GM21381 (cell line): Measurements from ENCODE around the gene CYB5R2.

Experiments
- ATAC-seq: cut with Tn5 transposase; IDR thresholded peaks from one replicate; pipeline ENCODE4 v1.9.1; 2021; ENCODE audit warnings: mild to moderate bottlenecking, moderate library complexity; ENCODE audit not compliant: unreplicated experiment

Gene CYB5R2

DNA sequence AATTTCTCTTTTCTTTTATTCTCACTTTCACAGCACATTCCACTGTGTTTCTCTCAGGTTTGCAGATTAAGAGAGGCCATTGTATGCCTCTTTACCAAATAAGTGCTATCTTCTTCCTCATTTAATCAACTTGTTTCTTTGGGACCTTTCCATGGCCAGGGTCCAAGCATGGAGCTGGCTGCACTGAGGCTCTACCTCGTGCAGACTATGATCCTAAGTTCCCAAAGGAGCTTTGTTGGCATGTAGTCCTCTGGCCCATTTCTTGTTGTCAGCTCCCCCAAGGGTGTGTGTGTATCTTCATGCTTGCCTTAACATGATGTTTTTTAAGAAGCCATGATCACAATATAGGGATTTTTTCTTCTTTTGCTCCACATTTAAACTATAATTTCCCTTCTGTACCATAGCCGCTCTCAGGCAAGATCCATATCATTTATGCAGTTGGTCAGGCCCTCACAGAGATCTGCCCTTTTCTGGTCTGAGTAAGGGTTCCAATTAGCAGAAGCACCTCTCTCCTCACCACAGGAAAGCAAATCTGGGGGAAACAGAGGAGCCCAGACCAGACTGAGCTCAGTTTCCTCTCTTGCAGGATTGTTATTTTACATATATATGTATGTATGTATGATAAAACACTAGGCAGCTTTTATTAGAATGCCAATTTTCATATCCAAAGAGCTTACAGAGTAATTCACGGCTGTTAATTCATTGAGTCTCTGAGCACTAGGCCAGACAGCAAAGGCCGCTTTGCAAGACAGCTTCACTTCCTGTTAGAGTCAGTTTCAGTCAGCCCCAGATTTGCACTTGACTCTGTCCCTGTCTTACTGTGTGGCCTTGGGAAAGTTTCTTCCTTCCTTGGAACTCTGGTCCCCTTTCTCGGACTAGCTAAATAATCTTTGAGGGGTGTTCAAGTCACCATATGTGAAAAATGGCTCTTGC, 34.3 kb downstream of the CYB5R2 start:
- ATAC-seq: peak; percentile 53

- ATAC-seq: no peak
Observed at GRCh38 chr11:7637447-7638157, 35.7 kb downstream of the CYB5R2 start.

DNA sequence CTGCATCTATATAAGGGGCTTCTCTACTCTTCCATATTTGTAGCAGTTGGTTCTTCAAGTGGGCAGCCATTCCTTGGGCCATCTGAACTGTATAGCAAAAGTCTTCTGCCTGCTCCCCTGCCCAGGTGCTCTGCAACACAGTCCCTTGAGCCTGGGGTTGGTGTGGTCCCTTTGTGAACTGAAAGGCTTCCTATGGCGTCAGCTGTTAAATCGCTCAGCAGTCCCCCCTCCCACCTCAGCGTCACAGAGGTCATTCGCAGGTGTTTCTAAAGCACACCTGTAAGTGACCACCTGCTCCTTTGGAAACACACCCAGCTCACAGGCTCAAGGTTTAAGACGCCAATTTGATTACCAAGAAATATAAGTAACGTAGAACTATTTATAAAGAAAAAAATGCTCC, 37.0 kb downstream of the CYB5R2 start:
- no peak for ATAC-seq

DNA sequence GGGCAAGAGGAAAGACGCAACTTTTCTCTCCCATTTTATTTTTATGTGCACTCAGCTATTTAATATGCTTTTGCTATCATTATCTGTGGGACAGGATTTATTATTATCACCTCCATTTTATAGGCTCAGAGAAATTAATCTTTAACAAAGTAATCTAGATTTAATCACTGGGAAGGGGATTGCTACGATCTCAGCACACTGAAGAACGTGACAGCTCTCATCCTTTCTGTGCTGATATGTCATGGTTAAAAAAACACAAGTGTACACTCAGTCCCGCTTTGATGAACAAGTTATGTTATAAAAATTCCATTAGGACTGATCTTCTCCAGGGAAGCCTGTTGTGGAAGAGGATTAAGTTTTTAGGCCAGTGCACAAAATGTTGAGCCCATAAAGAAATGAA, 37.6 kb downstream of the CYB5R2 start:
- no peak for ATAC-seq

DNA sequence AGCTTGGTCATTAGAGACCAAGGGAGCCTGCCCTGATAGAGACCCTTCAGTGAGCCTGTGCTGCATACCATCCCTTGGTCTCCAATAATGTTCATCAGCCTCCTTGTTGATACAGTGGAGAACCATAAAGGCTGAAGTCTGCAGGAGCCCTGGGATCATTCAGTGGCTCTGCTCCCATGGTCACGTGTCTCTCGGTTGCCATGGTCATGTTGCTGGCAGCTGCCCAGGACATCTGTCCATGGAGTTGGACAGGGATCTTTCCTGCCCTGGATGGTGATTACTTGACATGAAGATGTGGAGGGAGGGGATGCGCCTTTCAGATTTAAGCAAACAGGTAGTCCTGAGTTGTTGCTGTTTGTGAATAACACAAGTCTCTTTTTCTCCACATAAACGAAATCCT, 38.2 kb downstream of the CYB5R2 start:
- no peak for ATAC-seq

GRCh38 chr11:7632211-7632610, 41.1 kb downstream of the CYB5R2 start:
- ATAC-seq: no peak

DNA sequence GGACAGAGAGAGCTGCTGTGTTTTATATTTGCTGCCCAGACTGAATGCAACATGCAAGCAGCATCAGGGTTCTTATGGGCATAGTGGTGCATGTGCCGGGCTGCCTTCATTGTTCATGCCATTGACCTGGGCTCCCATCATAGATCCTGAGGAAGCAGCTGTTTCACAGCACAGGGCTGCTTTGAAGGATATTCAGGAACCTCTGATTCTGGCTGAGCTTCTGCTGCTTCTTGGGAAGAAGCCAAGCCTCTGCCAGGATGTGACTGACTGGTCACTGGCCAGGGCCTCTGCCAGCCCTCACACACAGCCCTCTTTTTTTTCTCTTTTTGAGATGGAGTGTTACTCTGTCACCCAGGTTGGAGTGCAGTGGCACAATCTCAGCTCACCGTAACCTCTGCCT, 43.3 kb downstream of the CYB5R2 start:
- ATAC-seq: no peak

DNA sequence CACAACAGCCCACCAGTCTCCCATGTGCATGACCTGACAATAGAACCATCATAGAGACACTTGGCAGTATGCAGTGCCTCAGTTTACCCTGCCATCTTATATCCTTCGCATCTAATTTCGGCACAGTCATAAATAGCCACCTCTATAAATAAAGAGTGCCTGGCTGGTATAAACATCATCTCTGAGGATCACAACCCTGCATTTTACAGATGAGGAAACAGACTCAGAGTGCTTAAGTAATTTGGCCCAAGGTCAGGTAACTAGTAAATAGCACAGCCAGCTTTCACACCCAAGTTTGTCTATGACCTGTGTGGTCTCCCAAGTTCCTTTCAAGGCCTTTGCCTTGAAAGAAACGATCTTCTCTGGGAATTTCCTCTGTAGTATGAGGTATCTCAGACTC, 44.6 kb downstream of the CYB5R2 start:
- no peak for ATAC-seq

DNA sequence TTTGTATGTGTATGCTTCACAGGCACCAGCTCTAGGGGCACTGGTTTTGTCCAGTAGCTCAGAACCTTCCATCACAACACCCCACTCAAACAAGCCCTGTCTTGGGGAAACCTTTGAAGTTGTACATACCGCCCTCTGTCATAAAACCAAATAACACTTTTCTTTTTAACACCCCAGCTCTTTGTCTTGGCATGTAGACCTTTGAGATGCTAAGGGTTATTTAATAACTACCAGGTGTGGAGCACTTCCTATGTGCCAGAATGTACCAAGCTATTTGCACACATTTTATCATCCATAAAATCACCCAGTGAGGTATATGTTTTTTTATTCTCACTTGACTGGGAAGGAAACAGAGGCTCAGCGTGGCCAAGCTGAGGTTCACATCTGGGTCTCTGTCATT, 50.6 kb downstream of the CYB5R2 start:
- no peak for ATAC-seq

DNA sequence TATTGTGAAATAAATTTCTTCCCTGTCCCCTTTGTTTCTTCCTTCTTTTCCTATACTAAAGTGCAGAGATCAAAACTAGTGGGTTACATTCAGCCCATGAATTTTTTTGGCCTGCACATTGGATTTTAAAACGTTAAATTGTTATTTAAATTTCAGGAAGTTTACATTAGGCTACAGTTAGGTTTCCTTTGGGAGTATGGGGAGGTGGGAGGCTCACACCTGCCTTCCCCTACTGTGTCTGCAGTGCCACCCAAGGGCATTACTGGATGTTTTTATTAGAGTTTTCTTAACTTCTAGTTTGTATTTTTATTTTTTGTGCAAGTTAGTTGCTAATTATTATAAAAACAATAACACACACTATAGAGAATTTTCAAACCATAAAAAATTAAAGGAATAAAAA, 51.7 kb downstream of the CYB5R2 start:
- no peak for ATAC-seq

GRCh38 chr11:7621090-7621489, 52.2 kb downstream of the CYB5R2 start:
- ATAC-seq: no peak

DNA sequence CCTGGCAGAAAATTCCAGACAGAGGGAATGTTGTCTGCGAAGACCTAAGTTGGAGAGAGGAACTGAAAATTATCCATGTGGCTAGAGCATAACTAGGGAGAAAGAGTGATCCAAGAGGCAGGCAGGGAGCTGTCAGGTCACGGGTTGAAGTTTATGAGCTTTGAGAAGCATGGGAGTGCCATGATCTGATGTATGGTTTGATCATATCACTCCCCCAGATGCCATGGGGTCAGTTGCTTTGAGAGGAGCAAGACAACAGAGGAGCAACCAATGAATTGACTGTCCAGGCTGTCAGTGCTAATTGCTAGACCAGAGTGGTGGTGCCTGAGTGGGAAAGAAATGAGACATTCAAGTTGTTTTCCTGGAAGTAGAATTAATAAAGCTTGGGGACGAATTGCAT, 54.0 kb downstream of the CYB5R2 start:
- ATAC-seq: no peak

GRCh38 chr11:7617032-7617431, 56.3 kb downstream of the CYB5R2 start:
- no peak for ATAC-seq
